ENCODE measurements around the gene GDNF.

DNA sequence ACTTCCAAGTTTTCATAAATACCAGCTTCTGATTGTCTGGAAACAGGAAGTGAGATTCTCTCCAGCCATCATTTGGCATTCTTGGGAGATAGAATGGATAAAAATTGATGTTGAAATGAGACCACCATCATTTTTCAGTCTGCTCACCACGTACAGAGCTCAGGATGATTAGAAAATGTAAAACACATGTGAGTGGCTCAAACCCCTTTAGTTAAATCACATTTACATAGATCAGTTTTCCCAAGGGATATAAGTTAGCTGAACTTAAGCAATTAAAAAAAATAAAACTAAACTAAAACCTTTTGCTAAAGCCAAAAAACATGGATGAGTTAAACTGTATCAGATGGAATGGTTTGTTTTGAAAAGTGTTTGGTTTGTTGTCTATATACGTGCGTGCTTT lies 37.1 kb upstream of the GDNF start:
- TF ChIP-seq FOXK2 (IDR thresholded peaks at IDR 0.05) = no peak
- TF ChIP-seq NFRKB (IDR thresholded peaks at IDR 0.05) = no peak
- no peak for TF ChIP-seq SP1 (IDR thresholded peaks at IDR 0.05)
- no peak for TF ChIP-seq FOXM1 (IDR thresholded peaks at IDR 0.05; ENCODE audit: borderline replicate concordance)
- TF ChIP-seq BHLHE40 (IDR thresholded peaks at IDR 0.05; ENCODE audit: borderline replicate concordance) = no peak
- TF ChIP-seq SUZ12 (IDR thresholded peaks at IDR 0.05) = no peak
- TF ChIP-seq ZNF384 (IDR thresholded peaks at IDR 0.05) = no peak
- no peak for TF ChIP-seq TARDBP (IDR thresholded peaks at IDR 0.05)
- TF ChIP-seq, protein P1, sequence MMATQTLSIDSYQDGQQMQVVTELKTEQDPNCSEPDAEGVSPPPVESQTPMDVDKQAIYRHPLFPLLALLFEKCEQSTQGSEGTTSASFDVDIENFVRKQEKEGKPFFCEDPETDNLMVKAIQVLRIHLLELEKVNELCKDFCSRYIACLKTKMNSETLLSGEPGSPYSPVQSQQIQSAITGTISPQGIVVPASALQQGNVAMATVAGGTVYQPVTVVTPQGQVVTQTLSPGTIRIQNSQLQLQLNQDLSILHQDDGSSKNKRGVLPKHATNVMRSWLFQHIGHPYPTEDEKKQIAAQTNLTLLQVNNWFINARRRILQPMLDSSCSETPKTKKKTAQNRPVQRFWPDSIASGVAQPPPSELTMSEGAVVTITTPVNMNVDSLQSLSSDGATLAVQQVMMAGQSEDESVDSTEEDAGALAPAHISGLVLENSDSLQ (IDR thresholded peaks at IDR 0.05) = no peak
- TF ChIP-seq FOXA1 (IDR thresholded peaks at IDR 0.05) = no peak
- no peak for TF ChIP-seq CTBP1 (IDR thresholded peaks at IDR 0.05; ENCODE audit: borderline replicate concordance)
- no peak for TF ChIP-seq LEF1 (IDR thresholded peaks at IDR 0.05; ENCODE audit: borderline replicate concordance)
- no peak for TF ChIP-seq ELF4 (IDR thresholded peaks at IDR 0.05)
